Ascending aorta (tissue), 2 donors: ENCODE results near the gene STOML3. TPM values are rescaled to one million over a fixed set of nuclear protein-coding genes. Genes with fewer than 3 reads are reported as not detected.

ENCODE experiments used
- DNase-seq, 2 donors: peaks; one replicate each; pipeline ENCODE4 v3.0.0-alpha.2; 2019; ENCODE audit warnings: low spot score in 2 of 2
- H3K27ac ChIP-seq, 2 donors: fragments of 200-600 bp; sonication (generic); one replicate each; pipeline ENCODE4 v1.5.1; 2016 to 2017; ENCODE audit warnings: mild to moderate bottlenecking in 1 of 2
- H3K27me3 ChIP-seq: fragments of 200-600 bp; sonication (generic); one replicate; pipeline ENCODE4 v1.5.1; 2017
- H3K36me3 ChIP-seq, 2 donors: fragments of 200-600 bp; sonication (generic); one replicate each; pipeline ENCODE4 v1.5.1; 2016
- H3K4me1 ChIP-seq, 2 donors: fragments of 200-600 bp; sonication (generic); one replicate each; pipeline ENCODE4 v1.5.1; 2016 to 2017; ENCODE audit warnings: mild to moderate bottlenecking in 1 of 2
- H3K4me3 ChIP-seq, 2 donors: fragments of 200-600 bp; sonication (generic); one replicate each; pipeline ENCODE4 v1.5.1; 2016 to 2017; ENCODE audit warnings: mild to moderate bottlenecking in 1 of 2
- H3K9me3 ChIP-seq, 2 donors: fragments of 200-600 bp; sonication (generic); one replicate each; pipeline ENCODE4 v1.5.1; 2016
- CTCF ChIP-seq, 3 experiments: fragments of 200-600 bp in 2 of 3; fragments of 450-650 bp in 1 of 3; sonication (generic) in 2 of 3; IDR thresholded peaks; one replicate each; pipeline ENCODE4 v1.5.1; 2016 to 2019; ENCODE audit warnings: antibody characterized with exemption in 3 of 3, mild to moderate bottlenecking in 1 of 3, moderate library complexity in 1 of 3
- intact Hi-C: fragments of 100-400 bp; cut with DNase I; formaldehyde crosslinking; loops from one replicate; pipeline ENCODE4 v1.15.1; 2023
- total RNA-seq: library from RNA; depleted of rRNA; stranded (reverse); fragments of >200 nt; gene quantifications from one replicate; pipeline ENCODE4 v1.1.0, GENCODE V29; 2016

The STOML3 gene
- total RNA-seq, 1 donor from 2014 or later = not detected

GRCh38 chr13:38921081-38921480 is 69.5 kb downstream of the STOML3 start:
- Histone ChIP-seq H3K36me3 (no peaks in the 10 kb centered on the region), H3K9me3 (no peaks in the 10 kb centered on the region), H3K27ac (no peak overlapping the region), H3K27me3 (no peaks in the 10 kb centered on the region), H3K4me1 (no peaks in the 10 kb centered on the region), H3K4me3 (no peak overlapping the region)
- no peak for TF ChIP-seq CTCF (IDR thresholded peaks at IDR 0.05)
- intact Hi-C loops = no loop called here
- no peak for DNase-seq

Other genes starting within 250 kb of the STOML3 start
- gene PROSER1, start 47.3 kb upstream of the STOML3 start, total RNA-seq = 60.7 TPM
- 7.1 TPM for gene NHLRC3, start 47.6 kb upstream of the STOML3 start, total RNA-seq